HG03469 (cell line): ENCODE results near the gene TLCD3B.
"Not testable (repeated sequence)": the region's sequence is repeated elsewhere in the genome, so short reads cannot be mapped to it uniquely, and the experiment has no call there.

ENCODE experiments used
- ATAC-seq: cut with Tn5 transposase; IDR thresholded peaks from one replicate; pipeline ENCODE4 v1.9.1; 2021; ENCODE audit warnings: mild to moderate bottlenecking, moderate library complexity, moderate number of reproducible peaks; ENCODE audit not compliant: unreplicated experiment

Gene TLCD3B

GRCh38 chr16:30027588-30028437 is 3.3 kb downstream of the TLCD3B start:
- no peak for ATAC-seq

DNA sequence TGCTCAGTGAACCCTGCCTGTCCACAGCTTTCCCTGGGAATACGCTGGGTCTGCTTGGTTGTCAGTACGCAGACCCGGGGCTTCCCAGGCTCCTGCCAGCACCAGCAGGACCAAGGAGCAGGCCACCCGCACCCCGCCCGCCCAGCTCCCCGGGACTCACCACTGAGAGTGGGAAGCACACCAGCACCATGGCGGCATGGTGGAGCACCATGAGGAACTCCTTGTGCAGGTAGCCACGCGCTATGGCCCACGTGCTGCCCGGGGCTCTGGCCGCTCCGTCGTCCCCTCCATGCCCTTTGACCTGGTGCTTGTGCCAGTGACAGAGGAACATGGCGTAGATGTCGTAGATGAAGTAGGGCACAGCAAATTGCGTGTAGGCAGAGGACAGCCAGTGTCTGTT is 4.6 kb downstream of the TLCD3B start:
- no peak for ATAC-seq

DNA sequence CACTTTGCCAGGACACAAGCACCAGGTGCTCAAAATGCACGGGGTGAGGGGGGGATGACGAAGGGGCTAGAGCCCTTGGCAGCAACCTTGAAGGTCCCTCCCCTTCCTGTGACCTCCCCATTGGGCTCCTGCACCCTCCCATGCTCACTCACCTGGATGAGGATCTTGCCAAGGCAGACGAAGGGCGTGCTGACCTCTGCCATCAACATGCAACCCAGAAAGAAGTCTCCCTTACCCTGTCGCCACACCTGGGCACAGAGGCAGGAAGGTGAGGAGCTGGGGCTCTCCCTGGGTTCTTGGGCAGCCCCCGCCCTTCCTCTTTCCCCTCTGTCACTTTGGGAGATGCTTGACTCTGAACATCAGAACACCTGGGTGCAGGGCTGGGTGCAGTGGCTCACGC is 5.5 kb downstream of the TLCD3B start:
- ATAC-seq: no peak

DNA sequence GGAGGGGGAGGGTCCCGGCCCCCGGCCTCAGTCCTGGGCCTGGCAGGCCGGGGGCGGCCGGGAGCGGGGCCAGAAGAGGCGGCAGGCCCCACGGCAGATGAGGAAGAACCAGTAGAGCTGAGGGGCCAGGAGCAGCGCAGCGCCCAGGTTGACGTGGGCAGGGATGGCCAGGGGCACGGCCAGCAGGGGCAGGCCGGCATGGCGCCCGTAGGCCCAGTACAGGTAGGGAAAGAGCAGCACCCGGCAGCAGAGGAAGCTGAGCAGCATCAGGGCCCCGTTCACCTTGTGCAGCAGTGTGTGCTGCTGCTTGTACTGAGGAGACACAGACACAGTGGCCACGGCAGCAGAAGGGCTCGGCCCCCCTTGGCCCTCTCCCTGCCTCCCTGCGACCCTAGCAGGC is 5.9 kb downstream of the TLCD3B start:
- ATAC-seq: no peak

- no peak for ATAC-seq
These were observed 6.6 kb downstream of the TLCD3B start for GRCh38 chr16:30024451-30024850.

- ATAC-seq: no peak
These were observed 7.5 kb downstream of the TLCD3B start for GRCh38 chr16:30023586-30023985.

DNA sequence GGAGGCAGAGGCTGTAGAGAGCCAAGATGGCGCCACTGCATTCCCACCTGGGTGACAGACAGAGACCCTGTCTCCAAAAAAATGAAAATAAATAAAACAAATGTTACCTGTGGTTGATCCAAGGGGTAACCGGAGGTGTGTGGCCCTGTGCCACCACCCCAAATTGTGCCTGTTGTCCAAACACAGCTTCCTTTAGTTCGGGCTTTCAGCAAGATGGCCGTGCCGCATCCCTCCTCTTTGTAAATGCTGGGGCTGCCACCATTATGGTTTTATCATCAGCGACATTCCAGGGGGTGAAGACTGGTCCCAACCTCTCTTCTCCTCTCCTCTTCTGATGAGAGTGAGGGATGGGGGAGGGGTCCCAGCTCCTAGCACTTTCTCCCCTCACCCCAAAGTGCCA is 8.2 kb downstream of the TLCD3B start, which contains the start of gene C16orf92:
TSS of gene C16orf92 (plus strand) at position 312 of the 400 bp plus-strand sequence. CDS start 143 bp downstream, outside the sequence.
- no peak for ATAC-seq

- ATAC-seq: no peak
These were observed 12.3 kb downstream of the TLCD3B start for GRCh38 chr16:30018731-30019158.

- not testable (repeated sequence) for ATAC-seq
These were observed 13.1 kb downstream of the TLCD3B start for GRCh38 chr16:30017937-30018336.

- ATAC-seq: no peak
These were observed 13.8 kb downstream of the TLCD3B start for GRCh38 chr16:30017277-30017656.

DNA sequence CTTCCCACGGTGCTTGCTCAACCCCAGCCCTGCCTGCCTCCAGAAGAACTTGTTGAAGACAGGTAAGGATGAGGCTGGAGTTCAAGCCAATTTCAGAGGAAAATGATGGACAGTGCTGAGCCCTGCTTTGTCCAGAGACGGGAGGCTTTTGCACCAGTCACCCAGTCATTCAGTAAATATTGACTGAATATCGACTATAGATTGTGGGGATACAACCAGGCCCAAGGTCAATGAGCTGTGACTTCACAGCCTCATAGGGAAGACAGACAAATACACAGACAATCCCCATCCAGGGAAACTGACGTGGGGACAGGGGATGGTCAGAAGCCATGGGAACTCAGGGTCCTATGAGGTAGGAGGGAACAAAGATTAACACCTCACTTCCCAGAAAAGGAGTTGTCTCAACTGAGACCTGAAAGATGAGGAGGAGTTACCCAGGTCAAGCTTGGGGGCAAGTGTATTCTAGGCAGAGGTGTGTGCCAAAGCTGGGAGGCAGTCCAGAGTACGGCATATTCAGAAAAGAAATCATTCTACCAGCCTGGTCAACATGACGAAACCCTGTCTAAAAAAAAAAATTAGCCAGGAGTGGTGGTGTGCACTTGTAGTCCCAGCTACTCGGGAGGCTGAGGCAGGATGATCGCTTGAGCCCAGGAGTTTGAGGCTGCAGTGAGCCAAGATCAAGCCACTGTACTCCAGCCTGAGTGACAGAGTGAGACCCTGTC is 14.4 kb downstream of the TLCD3B start:
- ATAC-seq: no peak

- not testable (repeated sequence) for ATAC-seq
These were observed 15.6 kb downstream of the TLCD3B start for GRCh38 chr16:30015450-30015849.

- ATAC-seq: not testable (repeated sequence)
These were observed 18.5 kb downstream of the TLCD3B start for GRCh38 chr16:30012598-30012997.

- no peak for ATAC-seq
These were observed 19.2 kb downstream of the TLCD3B start for GRCh38 chr16:30011714-30012504.

- no peak for ATAC-seq
These were observed 20.0 kb downstream of the TLCD3B start, which contains the start of gene DOC2A for GRCh38 chr16:30010844-30011713. TSS of gene DOC2A (minus strand) at chr16:30011027. CDS start at chr16:30010222, 805 bp downstream.

DNA sequence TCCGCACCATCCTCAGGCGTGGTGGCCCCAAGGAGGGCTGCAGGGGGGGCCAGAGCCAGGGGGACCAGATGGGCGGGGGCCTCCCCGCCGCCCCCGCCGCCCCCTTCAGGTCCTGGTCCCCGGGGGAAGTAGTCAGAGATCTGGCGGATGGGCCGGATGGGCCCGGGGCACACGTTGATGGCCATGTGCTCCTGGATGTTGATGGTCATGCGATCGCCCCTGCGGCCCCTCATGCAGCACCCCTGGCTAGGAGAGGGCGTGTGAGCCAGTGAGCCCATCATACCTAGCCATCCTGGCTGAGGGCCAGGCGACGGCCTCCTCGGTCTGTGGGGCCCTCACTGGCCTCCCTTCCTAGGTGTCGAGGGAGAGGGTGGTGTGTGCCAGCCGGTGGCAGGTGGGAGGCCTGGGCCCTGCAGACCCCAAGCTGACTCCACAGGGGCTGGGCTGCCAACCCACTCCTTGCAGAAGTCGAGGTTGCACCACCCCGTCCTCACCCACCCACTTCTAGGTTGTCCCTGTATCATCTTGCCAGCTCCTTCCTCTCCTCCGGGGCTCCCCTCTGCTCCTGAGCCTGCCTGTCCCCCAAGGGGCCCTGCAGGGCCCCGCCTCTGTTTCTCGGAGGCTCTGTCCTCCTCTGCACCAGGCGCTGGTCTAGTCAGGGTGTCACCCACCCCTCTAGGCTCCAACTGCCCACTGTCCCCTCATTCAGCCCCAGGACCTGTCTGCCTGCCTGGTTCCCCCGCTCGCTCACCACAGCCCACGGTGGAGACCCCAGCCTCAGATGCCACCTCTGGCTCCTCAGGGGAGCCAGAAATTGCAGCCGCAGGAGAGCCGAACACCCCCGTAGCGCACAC is 20.9 kb downstream of the TLCD3B start:
- ATAC-seq: no peak

DNA sequence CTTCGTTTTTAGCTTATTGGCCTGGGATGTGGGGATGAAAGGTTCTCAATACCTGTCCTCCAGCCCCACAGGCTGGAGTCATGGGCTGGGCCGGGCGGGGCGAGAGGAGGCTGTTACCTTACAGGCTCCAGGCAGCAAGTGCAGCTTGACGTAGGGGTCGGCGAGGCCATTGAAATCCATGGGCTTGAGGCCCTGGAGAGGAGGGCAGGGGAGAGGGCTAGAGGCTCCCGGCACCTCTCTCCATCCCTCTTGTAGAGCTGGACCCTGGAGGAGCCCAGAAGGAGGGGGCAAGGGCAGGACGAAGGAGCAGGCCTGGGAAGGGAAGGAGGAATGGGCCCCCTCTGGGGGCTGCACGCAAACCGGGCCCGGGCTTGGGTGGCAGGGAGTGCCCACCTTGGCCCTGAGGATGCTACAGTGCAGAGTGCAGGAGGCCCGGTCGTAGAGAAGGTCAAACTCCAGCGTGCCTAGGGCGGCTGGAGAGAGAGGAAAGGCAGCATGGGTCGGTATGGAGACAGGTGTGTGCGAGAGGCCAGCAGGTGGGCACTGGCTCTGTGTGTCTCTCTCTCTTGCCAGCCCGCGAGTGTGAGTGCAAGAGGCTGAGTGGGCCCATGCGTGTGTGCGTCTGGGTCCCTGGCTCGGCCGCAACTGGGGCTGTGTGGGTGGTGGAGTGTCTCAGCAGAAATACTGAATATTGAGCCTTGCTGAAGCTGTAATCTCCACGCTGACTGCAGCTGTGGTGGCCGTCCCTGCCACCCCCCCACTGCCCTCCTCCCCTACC is 21.8 kb downstream of the TLCD3B start:
- ATAC-seq: no peak

- no peak for ATAC-seq
These were observed 23.6 kb downstream of the TLCD3B start for GRCh38 chr16:30007378-30007895.
